Stimulated activated CD8-positive, alpha-beta memory T cell treated with anti-CD3 and anti-CD28 coated beads, Interleukin-15, amount 100 ng/mL, for 4 hours (primary cell): Measurements from ENCODE around the gene AFM.
"Not testable (repeated sequence)": the region's sequence is repeated elsewhere in the genome, so short reads cannot be mapped to it uniquely, and the experiment has no call there.

ENCODE experiments used
- DNase-seq, 2 donors: peaks; one replicate each; pipeline ENCODE4 v3.0.0-alpha.2; 2020; ENCODE audit warnings: low read depth in 2 of 2

AFM gene

GRCh38 chr4:73507541-73507940 lies 26.0 kb downstream of the AFM start:
- no peak for DNase-seq

- no peak for DNase-seq
Measured at GRCh38 chr4:73508651-73509050, 27.1 kb downstream of the AFM start.

GRCh38 chr4:73518340-73518739 lies 36.8 kb downstream of the AFM start:
- no peak for DNase-seq

GRCh38 chr4:73520821-73521220 lies 39.3 kb downstream of the AFM start:
- DNase-seq: no peak

GRCh38 chr4:73523126-73523525 lies 41.6 kb downstream of the AFM start:
- no peak for DNase-seq

GRCh38 chr4:73525611-73526010 lies 44.1 kb downstream of the AFM start:
- DNase-seq: no peak

GRCh38 chr4:73527196-73527595 lies 45.7 kb downstream of the AFM start:
- DNase-seq: no peak

GRCh38 chr4:73528171-73528570 lies 46.6 kb downstream of the AFM start:
- DNase-seq: no peak

- DNase-seq: no peak
Measured at GRCh38 chr4:73533515-73534422, 52.2 kb downstream of the AFM start.

- no peak for DNase-seq
Measured at GRCh38 chr4:73538162-73538561, 56.6 kb downstream of the AFM start.

GRCh38 chr4:73539386-73539785 lies 57.8 kb downstream of the AFM start:
- DNase-seq: no peak

- no peak for DNase-seq
Measured at GRCh38 chr4:73540826-73541225, 59.3 kb downstream of the AFM start.

GRCh38 chr4:73541251-73541650 lies 59.7 kb downstream of the AFM start:
- DNase-seq: no peak

GRCh38 chr4:73544620-73545019 lies 63.1 kb downstream of the AFM start:
- no peak for DNase-seq

- DNase-seq: not testable (repeated sequence)
Measured at GRCh38 chr4:73550865-73551264, 69.3 kb downstream of the AFM start.
